ENCODE measurements around the gene SAMD15.

Gene SAMD15

DNA sequence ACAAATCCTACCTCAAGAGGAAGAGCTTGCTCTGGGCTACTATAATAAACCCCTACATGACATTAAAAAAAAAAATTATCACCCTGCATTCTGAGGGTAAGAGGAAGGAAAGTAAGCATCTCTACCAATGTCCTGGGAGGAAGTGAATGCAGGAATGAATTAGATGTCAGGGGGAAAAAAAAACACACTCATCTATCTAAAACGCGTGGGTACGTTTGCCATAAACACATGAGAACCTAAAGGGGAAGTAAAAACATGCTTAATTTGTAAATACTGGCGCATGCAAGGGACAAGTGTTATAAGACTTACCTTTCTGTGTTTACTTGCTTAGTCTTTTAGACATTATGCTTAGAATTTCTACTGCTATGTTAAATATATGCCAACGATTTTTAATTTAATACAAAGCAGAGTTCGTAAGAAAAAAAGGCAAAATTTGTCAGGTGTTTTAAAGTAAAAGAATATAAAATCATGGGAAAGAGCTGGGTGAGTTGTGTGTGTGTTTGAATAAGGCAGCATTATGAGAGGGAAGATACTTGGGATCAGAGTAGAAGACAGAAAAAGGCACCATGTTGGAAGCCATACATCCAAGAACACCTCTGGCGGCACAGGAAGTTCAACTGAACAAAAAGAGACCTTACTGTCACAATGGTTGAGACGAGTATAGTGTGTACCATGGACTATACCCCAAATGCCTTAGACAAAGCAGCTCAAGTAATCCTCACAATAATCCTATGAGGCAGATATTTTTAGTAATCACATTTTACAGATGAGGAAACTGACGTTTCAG lies 1.8 kb upstream of the SAMD15 start:
- no peak overlapping the region for H2BK12ac ChIP-seq (ENCODE audit: low read length in 2 of 2)
- no peak overlapping the region for H2AFZ ChIP-seq (ENCODE audit: low read depth, low read length)
- peaks cover 12% of the 10 kb centered on the region for H3K79me1 ChIP-seq (replicated peaks; ENCODE audit: low read length, poor library complexity, severe bottlenecking)
- peaks cover 6% of the 10 kb centered on the region for H3K4me1 ChIP-seq (ENCODE audit: control insufficient read depth, insufficient read depth, low read depth, low read length)
- peak overlapping the region; percentile 94 for H3K9ac ChIP-seq (ENCODE audit: low read length)
- no peak overlapping the region for H2AK5ac ChIP-seq (ENCODE audit: low read length, severe bottlenecking)
- H3K4me2 ChIP-seq (ENCODE audit: low read length, poor library complexity, severe bottlenecking), result no peak overlapping the region
- no peak overlapping the region for H3K23ac ChIP-seq (ENCODE audit: low read length in 2 of 2)
- no peaks in the 10 kb centered on the region for H3K27me3 ChIP-seq (ENCODE audit: control insufficient read depth in 1 of 2, insufficient read depth in 1 of 2, low read length in 2 of 2)
- H2BK120ac ChIP-seq (ENCODE audit: low read depth, low read length), result no peak overlapping the region
- no peaks in the 10 kb centered on the region for H3K9me3 ChIP-seq (ENCODE audit: control insufficient read depth, low read length)
- H4K91ac ChIP-seq (ENCODE audit: low read length), result no peak overlapping the region
- no peak overlapping the region for H2BK15ac ChIP-seq (ENCODE audit: low read depth, poor library complexity, severe bottlenecking)
- H3K18ac ChIP-seq (ENCODE audit: low read depth in 1 of 2, low read length in 2 of 2), result no peak overlapping the region
- DNase-seq, result no peak
- 93% methylated on average over 8 of the region's 9 CpGs for WGBS
- H2BK5ac ChIP-seq (ENCODE audit: low read depth, low read length, poor library complexity, severe bottlenecking), result no peak overlapping the region
- no peak overlapping the region for H3K27ac ChIP-seq (ENCODE audit: low read length, poor library complexity, severe bottlenecking)
- peak overlapping the region in 1 of 2 experiments; percentile 88 for H3K4me3 ChIP-seq (ENCODE audit: insufficient read depth in 1 of 2, low read depth in 1 of 2, low read length in 2 of 2)
- H3K36me3 ChIP-seq (ENCODE audit: control insufficient read depth in 1 of 2, insufficient read depth in 2 of 2, low read depth in 1 of 2, low read length in 2 of 2), result no peaks in the 10 kb centered on the region
- no peak overlapping the region for H3K14ac ChIP-seq (ENCODE audit: low read length in 2 of 2)
- no peak overlapping the region for H4K8ac ChIP-seq (ENCODE audit: low read length)
- H3K4ac ChIP-seq (ENCODE audit: low read depth in 1 of 2, low read length in 2 of 2), result no peak overlapping the region

DNA sequence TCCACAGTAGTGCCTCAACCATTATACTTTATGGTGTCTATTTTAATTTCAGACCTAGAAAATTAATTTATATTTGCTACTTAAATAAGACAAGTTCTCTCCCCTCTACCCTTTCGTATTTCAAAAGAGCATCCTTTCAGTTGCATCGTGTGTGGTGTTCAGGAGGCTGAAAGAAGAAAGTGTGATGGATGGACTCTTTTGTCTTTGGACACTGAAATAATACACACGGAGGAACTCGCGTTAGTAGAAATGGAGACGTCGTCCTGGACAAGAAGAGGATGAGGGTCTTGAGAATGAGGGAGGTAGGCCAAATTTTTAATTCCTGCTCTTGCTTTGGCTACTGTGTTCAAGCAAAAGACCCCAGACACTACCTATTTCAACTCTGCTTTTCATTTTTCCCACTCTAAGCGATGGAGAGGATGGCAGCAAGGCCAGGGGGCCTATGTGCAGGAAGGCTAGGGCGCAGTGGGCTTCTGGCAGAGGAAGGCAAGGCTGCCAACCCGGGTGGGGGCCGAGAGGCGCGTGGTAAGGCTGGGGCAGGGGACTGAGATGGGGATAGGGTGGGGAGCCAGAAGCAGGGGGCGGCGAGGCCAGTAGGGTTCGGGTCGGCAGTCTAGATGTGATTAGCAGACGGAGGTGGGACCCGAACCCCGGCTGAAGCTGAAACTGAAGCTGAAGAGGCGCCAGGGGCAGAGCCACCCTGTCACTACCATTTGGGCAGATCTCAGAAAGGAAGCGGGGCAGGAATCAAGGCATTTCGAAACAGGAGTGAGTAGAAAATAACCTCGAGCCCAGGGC lies 1.0 kb upstream of the SAMD15 start:
- 30% methylated on average over 24 of the region's 24 CpGs for WGBS
- peak overlapping the region; percentile 94 for H3K9ac ChIP-seq (ENCODE audit: low read length)
- H3K4me1 ChIP-seq (ENCODE audit: control insufficient read depth, insufficient read depth, low read depth, low read length), result peaks cover 6% of the 10 kb centered on the region
- H3K36me3 ChIP-seq (ENCODE audit: control insufficient read depth in 1 of 2, insufficient read depth in 2 of 2, low read depth in 1 of 2, low read length in 2 of 2), result no peaks in the 10 kb centered on the region
- H3K4me2 ChIP-seq (ENCODE audit: low read length, poor library complexity, severe bottlenecking), result peak overlapping the region; percentile 81
- H3K4me3 ChIP-seq (ENCODE audit: insufficient read depth in 1 of 2, low read depth in 1 of 2, low read length in 2 of 2), result peak overlapping the region; percentile 80 to 88
- no peak overlapping the region for H2AK5ac ChIP-seq (ENCODE audit: low read length, severe bottlenecking)
- no peak overlapping the region for H2BK120ac ChIP-seq (ENCODE audit: low read depth, low read length)
- peak overlapping the region in 1 of 2 experiments; percentile 79 for H3K14ac ChIP-seq (ENCODE audit: low read length in 2 of 2)
- peak overlapping the region in 1 of 2 experiments; percentile 86 for H2BK12ac ChIP-seq (ENCODE audit: low read length in 2 of 2)
- no peaks in the 10 kb centered on the region for H3K27me3 ChIP-seq (ENCODE audit: control insufficient read depth in 1 of 2, insufficient read depth in 1 of 2, low read length in 2 of 2)
- DNase-seq, result peak; percentile 19
- peak overlapping the region in 1 of 2 experiments; percentile 99 for H3K23ac ChIP-seq (ENCODE audit: low read length in 2 of 2)
- H4K8ac ChIP-seq (ENCODE audit: low read length), result peak overlapping the region; percentile 47
- peak overlapping the region in 1 of 2 experiments; percentile 75 for H3K4ac ChIP-seq (ENCODE audit: low read depth in 1 of 2, low read length in 2 of 2)
- H3K27ac ChIP-seq (ENCODE audit: low read length, poor library complexity, severe bottlenecking), result no peak overlapping the region
- peak overlapping the region in 1 of 2 experiments; percentile 72 for H3K18ac ChIP-seq (ENCODE audit: low read depth in 1 of 2, low read length in 2 of 2)
- peak overlapping the region; percentile 92 for H2AFZ ChIP-seq (ENCODE audit: low read depth, low read length)
- H4K91ac ChIP-seq (ENCODE audit: low read length), result no peak overlapping the region
- peaks cover 12% of the 10 kb centered on the region for H3K79me1 ChIP-seq (replicated peaks; ENCODE audit: low read length, poor library complexity, severe bottlenecking)
- H2BK15ac ChIP-seq (ENCODE audit: low read depth, poor library complexity, severe bottlenecking), result no peak overlapping the region
- H3K9me3 ChIP-seq (ENCODE audit: control insufficient read depth, low read length), result no peaks in the 10 kb centered on the region
- H2BK5ac ChIP-seq (ENCODE audit: low read depth, low read length, poor library complexity, severe bottlenecking), result no peak overlapping the region

DNA sequence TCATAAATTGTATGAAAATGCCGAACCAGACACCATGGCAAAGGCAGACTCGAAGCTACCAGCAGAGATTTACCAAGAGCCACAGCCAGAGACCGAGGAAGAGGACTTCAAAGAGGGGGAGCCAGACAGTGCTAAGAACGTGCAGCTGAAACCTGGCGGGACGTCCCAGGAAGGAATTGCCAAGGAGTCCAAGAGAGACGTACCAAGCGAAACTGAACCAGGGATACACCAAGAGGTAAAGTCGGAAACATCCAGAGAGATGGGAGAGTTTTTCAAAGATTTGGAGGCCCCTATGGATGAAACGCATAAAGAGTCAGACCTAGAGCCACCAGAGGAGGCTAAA lies 294 bp downstream of the SAMD15 start:
- Histone ChIP-seq H3K9me3 (ENCODE audit: control insufficient read depth, low read length) (no peaks in the 10 kb centered on the region), H3K4me2 (ENCODE audit: low read length, poor library complexity, severe bottlenecking) (peak overlapping the region; percentile 89), H3K79me1 (replicated peaks; ENCODE audit: low read length, poor library complexity, severe bottlenecking) (peaks cover 12% of the 10 kb centered on the region), H2BK5ac (ENCODE audit: low read depth, low read length, poor library complexity, severe bottlenecking) (no peak overlapping the region), H3K4me1 (ENCODE audit: control insufficient read depth, insufficient read depth, low read depth, low read length) (peaks cover 6% of the 10 kb centered on the region), H3K36me3 (ENCODE audit: control insufficient read depth in 1 of 2, insufficient read depth in 2 of 2, low read depth in 1 of 2, low read length in 2 of 2) (no peaks in the 10 kb centered on the region), H3K23ac (ENCODE audit: low read length in 2 of 2) (no peak overlapping the region), H2BK12ac (ENCODE audit: low read length in 2 of 2) (no peak overlapping the region), H3K14ac (ENCODE audit: low read length in 2 of 2) (no peak overlapping the region), H2BK15ac (ENCODE audit: low read depth, poor library complexity, severe bottlenecking) (no peak overlapping the region), H4K8ac (ENCODE audit: low read length) (no peak overlapping the region), H3K18ac (ENCODE audit: low read depth in 1 of 2, low read length in 2 of 2) (no peak overlapping the region), H3K27me3 (ENCODE audit: control insufficient read depth in 1 of 2, insufficient read depth in 1 of 2, low read length in 2 of 2) (no peaks in the 10 kb centered on the region), H4K91ac (ENCODE audit: low read length) (no peak overlapping the region), H2AK5ac (ENCODE audit: low read length, severe bottlenecking) (no peak overlapping the region), H3K4ac (ENCODE audit: low read depth in 1 of 2, low read length in 2 of 2) (no peak overlapping the region), H3K9ac (ENCODE audit: low read length) (peak overlapping the region; percentile 94), H2BK120ac (ENCODE audit: low read depth, low read length) (no peak overlapping the region), H3K4me3 (ENCODE audit: insufficient read depth in 1 of 2, low read depth in 1 of 2, low read length in 2 of 2) (peak overlapping the region; percentile 35 to 88), H3K27ac (ENCODE audit: low read length, poor library complexity, severe bottlenecking) (no peak overlapping the region), H2AFZ (ENCODE audit: low read depth, low read length) (peak overlapping the region; percentile 92)
- 30% methylated on average over 10 of the region's 10 CpGs for WGBS
- no peak for DNase-seq

DNA sequence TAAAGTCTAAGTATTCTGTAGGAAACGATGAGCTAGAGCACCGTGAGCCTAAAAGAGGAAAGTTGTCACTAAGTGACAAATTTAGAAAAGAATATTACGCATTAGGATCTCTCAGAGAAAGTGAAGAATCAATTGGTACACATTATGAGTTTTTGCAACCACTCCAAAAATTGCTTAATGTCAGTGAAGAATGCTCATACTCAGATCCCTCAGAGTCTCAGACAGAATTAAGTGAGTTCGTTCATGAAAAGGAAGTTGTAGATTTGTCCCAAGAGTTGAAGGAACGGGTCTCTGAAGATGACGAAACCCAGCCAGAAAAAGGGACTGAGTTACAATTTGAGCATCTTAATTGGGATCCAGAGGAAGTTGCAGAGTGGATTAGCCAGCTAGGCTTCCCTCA lies 1.5 kb downstream of the SAMD15 start:
- 93% methylated on average over 5 of the region's 6 CpGs for WGBS
- no peak overlapping the region for H4K91ac ChIP-seq (ENCODE audit: low read length)

More for the DNA sequence above, 1.5 kb downstream of the SAMD15 start:
- Histone ChIP-seq H3K9me3 (ENCODE audit: control insufficient read depth, low read length) (no peaks in the 10 kb centered on the region), H4K8ac (ENCODE audit: low read length) (no peak overlapping the region), H2BK12ac (ENCODE audit: low read length in 2 of 2) (no peak overlapping the region), H3K14ac (ENCODE audit: low read length in 2 of 2) (no peak overlapping the region), H3K23ac (ENCODE audit: low read length in 2 of 2) (no peak overlapping the region), H3K9ac (ENCODE audit: low read length) (no peak overlapping the region), H2BK15ac (ENCODE audit: low read depth, poor library complexity, severe bottlenecking) (no peak overlapping the region), H3K4me1 (ENCODE audit: control insufficient read depth, insufficient read depth, low read depth, low read length) (peaks cover 6% of the 10 kb centered on the region), H2AFZ (ENCODE audit: low read depth, low read length) (no peak overlapping the region), H2BK120ac (ENCODE audit: low read depth, low read length) (no peak overlapping the region), H3K18ac (ENCODE audit: low read depth in 1 of 2, low read length in 2 of 2) (no peak overlapping the region), H2BK5ac (ENCODE audit: low read depth, low read length, poor library complexity, severe bottlenecking) (no peak overlapping the region), H3K4me3 (ENCODE audit: insufficient read depth in 1 of 2, low read depth in 1 of 2, low read length in 2 of 2) (no peak overlapping the region), H3K4me2 (ENCODE audit: low read length, poor library complexity, severe bottlenecking) (no peak overlapping the region), H3K4ac (ENCODE audit: low read depth in 1 of 2, low read length in 2 of 2) (no peak overlapping the region), H3K27me3 (ENCODE audit: control insufficient read depth in 1 of 2, insufficient read depth in 1 of 2, low read length in 2 of 2) (no peaks in the 10 kb centered on the region), H2AK5ac (ENCODE audit: low read length, severe bottlenecking) (no peak overlapping the region), H3K36me3 (ENCODE audit: control insufficient read depth in 1 of 2, insufficient read depth in 2 of 2, low read depth in 1 of 2, low read length in 2 of 2) (no peaks in the 10 kb centered on the region), H3K27ac (ENCODE audit: low read length, poor library complexity, severe bottlenecking) (no peak overlapping the region), H3K79me1 (replicated peaks; ENCODE audit: low read length, poor library complexity, severe bottlenecking) (peaks cover 10% of the 10 kb centered on the region)
- DNase-seq, result no peak

All from mesenchymal stem cell (in vitro differentiated cells and primary cell).